H9 (cell line): ENCODE data around the gene MED20. TPM values are rescaled to one million over a fixed set of nuclear protein-coding genes. Genes with fewer than 3 reads are reported as not detected.

ENCODE experiments used
- DNase-seq: peaks from one replicate; pipeline ENCODE4 v3.0.0-alpha.2; 2017
- H2AFZ ChIP-seq: one replicate; pipeline ENCODE4 v1.6.1; 2013; ENCODE audit warnings: mild to moderate bottlenecking, low read length, control low read depth, moderate library complexity
- H2AK5ac ChIP-seq: 2 replicates; pipeline ENCODE4 v1.6.1; 2013; ENCODE audit warnings: low read length, control low read depth, mixed read lengths; ENCODE audit not compliant: insufficient read length
- H2BK120ac ChIP-seq: one replicate; pipeline ENCODE4 v1.6.1; 2013; ENCODE audit warnings: low read depth, mild to moderate bottlenecking, low read length, control low read depth, inconsistent platforms; ENCODE audit not compliant: poor library complexity, severe bottlenecking
- H2BK12ac ChIP-seq: 2 replicates; pipeline ENCODE4 v1.6.1; 2013; ENCODE audit warnings: low read length, control low read depth, mixed read lengths, low read depth; ENCODE audit not compliant: insufficient read length
- H2BK15ac ChIP-seq: 2 replicates; pipeline ENCODE4 v1.6.1; 2013; ENCODE audit warnings: low read depth, low read length, control low read depth
- H2BK20ac ChIP-seq: one replicate; pipeline ENCODE4 v1.6.1; 2013; ENCODE audit warnings: low read depth, mild to moderate bottlenecking, low read length, control low read depth, inconsistent platforms; ENCODE audit not compliant: poor library complexity, severe bottlenecking
- H2BK5ac ChIP-seq: 2 replicates; pipeline ENCODE4 v1.6.1; 2013; ENCODE audit warnings: low read length, control low read depth, mixed read lengths; ENCODE audit not compliant: insufficient read length
- H3K14ac ChIP-seq: 2 replicates; pipeline ENCODE4 v1.6.1; 2013; ENCODE audit warnings: low read length, control low read depth; ENCODE audit not compliant: insufficient read depth
- H3K18ac ChIP-seq: 2 replicates; pipeline ENCODE4 v1.6.1; 2013; ENCODE audit warnings: low read depth, mild to moderate bottlenecking, mixed read lengths, low read length, control low read depth; ENCODE audit not compliant: insufficient read length
- H3K23ac ChIP-seq: 2 replicates; pipeline ENCODE4 v1.6.1; 2013; ENCODE audit warnings: low read length, control low read depth, mixed read lengths, low read depth; ENCODE audit not compliant: insufficient read length
- H3K23me2 ChIP-seq: 2 replicates; pipeline ENCODE4 v1.6.1; 2013; ENCODE audit warnings: low read depth, mild to moderate bottlenecking, mixed read lengths, low read length, control low read depth; ENCODE audit not compliant: insufficient read length, poor library complexity, severe bottlenecking
- H3K27ac ChIP-seq: 2 replicates; pipeline ENCODE4 v1.5.1; 2013; ENCODE audit warnings: low read length, control low read depth, mixed read lengths, low read depth; ENCODE audit not compliant: insufficient read length
- H3K27me3 ChIP-seq: 2 replicates; pipeline ENCODE4 v1.6.1; 2013; ENCODE audit warnings: low read length, control low read depth, inconsistent platforms; ENCODE audit not compliant: insufficient read depth
- H3K4ac ChIP-seq: 2 replicates; pipeline ENCODE4 v1.6.1; 2013; ENCODE audit warnings: low read depth, mild to moderate bottlenecking, control low read depth, inconsistent platforms, low read length, moderate library complexity
- H3K4me1 ChIP-seq: 2 replicates; pipeline ENCODE4 v1.6.1; 2013; ENCODE audit warnings: low read length, control low read depth, inconsistent platforms; ENCODE audit not compliant: insufficient read depth
- H3K4me2 ChIP-seq: 2 replicates; pipeline ENCODE4 v1.6.1; 2013; ENCODE audit warnings: low read length, control low read depth, mixed read lengths; ENCODE audit not compliant: insufficient read length, insufficient read depth
- H3K56ac ChIP-seq: 2 replicates; pipeline ENCODE4 v1.6.1; 2013; ENCODE audit warnings: low read depth, mild to moderate bottlenecking, mixed read lengths, low read length, control low read depth; ENCODE audit not compliant: insufficient read length
- H3K79me1 ChIP-seq: 2 replicates; pipeline ENCODE4 v1.6.1; 2013; ENCODE audit warnings: low read depth, mild to moderate bottlenecking, moderate library complexity, low read length, control low read depth, inconsistent platforms; ENCODE audit not compliant: insufficient read depth, poor library complexity, severe bottlenecking
- H3K79me2 ChIP-seq: 2 replicates; pipeline ENCODE4 v1.6.1; 2013; ENCODE audit warnings: low read length, control low read depth, inconsistent platforms; ENCODE audit not compliant: insufficient read depth
- H3K9ac ChIP-seq: 2 replicates; pipeline ENCODE4 v1.6.1; 2013; ENCODE audit warnings: low read length, control low read depth, mixed read lengths; ENCODE audit not compliant: insufficient read length; ENCODE audit errors: extremely low read depth
- H3K9me3 ChIP-seq: one replicate; pipeline ENCODE4 v1.6.1; 2013; ENCODE audit warnings: low read depth, low read length, inconsistent platforms; ENCODE audit not compliant: control insufficient read depth
- H3T11ph ChIP-seq: one replicate; pipeline ENCODE4 v1.6.1; 2013; ENCODE audit warnings: mild to moderate bottlenecking, low read length, control low read depth, inconsistent platforms
- H4K20me1 ChIP-seq: one replicate; pipeline ENCODE4 v1.6.1; 2013; ENCODE audit not compliant: control insufficient read depth, insufficient read length, insufficient read depth
- H4K5ac ChIP-seq: 2 replicates; pipeline ENCODE4 v1.6.1; 2013; ENCODE audit warnings: low read depth, mild to moderate bottlenecking, mixed read lengths, low read length, control low read depth; ENCODE audit not compliant: insufficient read length
- H4K8ac ChIP-seq: replicated peaks from 2 replicates; pipeline ENCODE4 v1.6.1; 2013; ENCODE audit warnings: low read length, control low read depth, mixed read lengths, low read depth; ENCODE audit not compliant: insufficient read length
- H4K91ac ChIP-seq: 2 replicates; pipeline ENCODE4 v1.6.1; 2013; ENCODE audit warnings: low read depth, mild to moderate bottlenecking, moderate library complexity, mixed read lengths, low read length, control low read depth; ENCODE audit not compliant: insufficient read length
- H3K27ac Mint-ChIP-seq, 3 experiments: 2 replicates in 2 of 3; 3 replicates in 1 of 3; pipeline ENCODE4 v1.8.0; 2020 to 2021; ENCODE audit warnings: mixed read lengths in 3 of 3, mild to moderate bottlenecking in 1 of 3, moderate library complexity in 1 of 3
- H3K27me3 Mint-ChIP-seq: 2 replicates; pipeline ENCODE4 v1.8.0; 2021; ENCODE audit warnings: low read depth, mild to moderate bottlenecking, moderate library complexity, mixed read lengths
- H3K36me3 Mint-ChIP-seq, 3 experiments: 2 replicates in 2 of 3; 3 replicates in 1 of 3; pipeline ENCODE4 v1.8.0; 2020 to 2021; ENCODE audit warnings: low read depth in 3 of 3, mixed read lengths in 3 of 3; ENCODE audit not compliant: insufficient read depth in 1 of 3
- H3K4me1 Mint-ChIP-seq, 2 experiments: 2 replicates each; pipeline ENCODE4 v1.8.0; 2020; ENCODE audit warnings: mixed read lengths in 2 of 2
- H3K4me3 Mint-ChIP-seq, 2 experiments: 2 replicates in 1 of 2; 3 replicates in 1 of 2; pipeline ENCODE4 v1.8.0; 2020 to 2021; ENCODE audit warnings: mild to moderate bottlenecking in 2 of 2, mixed read lengths in 2 of 2, moderate library complexity in 1 of 2
- H3K9me3 Mint-ChIP-seq, 2 experiments: 2 replicates in 1 of 2; 3 replicates in 1 of 2; pipeline ENCODE4 v1.8.0; 2020; ENCODE audit warnings: mild to moderate bottlenecking in 2 of 2, mixed read lengths in 2 of 2, moderate library complexity in 1 of 2
- CTCF ChIP-seq: fragments of 200-600 bp; sonication (generic); conservative IDR thresholded peaks from 3 replicates; pipeline ENCODE4 v1.8.0; 2021; ENCODE audit warnings: antibody characterized with exemption, mild to moderate bottlenecking
- WGBS: extraction: QIAGEN DNeasy Blood & Tissue Kit; methylation state at CpG from one replicate; pipeline ENCODE4 v1.1.7; 2013; ENCODE audit warnings: missing lambda C conversion rate, low lambda C conversion rate, mixed read lengths; ENCODE audit not compliant: insufficient read length; ENCODE audit errors: extremely low coverage; 5-methylcytosine and 5-hydroxymethylcytosine counted together
- total RNA-seq: library from RNA; stranded (reverse); gene quantifications from 2 replicates; pipeline ENCODE4 v1.2.1, GENCODE V29; 2021

MED20 gene
- total RNA-seq, 1 experiment from 2014 or later = 28.9 TPM

GRCh38 chr6:41931792-41932191 lies 10.9 kb upstream of the MED20 start:
- no peak for DNase-seq
- H3K9me3 Mint-ChIP-seq = no peaks in the 10 kb centered on the region
- H3K4me3 Mint-ChIP-seq = no peak overlapping the region
- H3K36me3 Mint-ChIP-seq = peaks cover 48 to 91% (median 72%) of the 10 kb centered on the region in 3 experiments
- H2BK120ac ChIP-seq = no peak overlapping the region
- no peaks in the 10 kb centered on the region for H3K79me2 ChIP-seq
- TF ChIP-seq CTCF = no peak
- no peak overlapping the region for H3K4ac ChIP-seq
- no peak overlapping the region for H2BK15ac ChIP-seq
- H3K56ac ChIP-seq = no peak overlapping the region
- H4K8ac ChIP-seq = no peak overlapping the region
- no peaks in the 10 kb centered on the region; the same call in 1 of the 2 replicates for H3K27me3 Mint-ChIP-seq
- no peak overlapping the region for H2BK12ac ChIP-seq
- H3K27ac Mint-ChIP-seq = no peak overlapping the region
- H3K23me2 ChIP-seq = no peaks in the 10 kb centered on the region
- no peak overlapping the region for H2AFZ ChIP-seq
- no peak overlapping the region for H3K23ac ChIP-seq
- H3K27me3 ChIP-seq = no peaks in the 10 kb centered on the region
- H3K4me2 ChIP-seq = no peak overlapping the region
- H4K5ac ChIP-seq = no peak overlapping the region
- H3K9ac ChIP-seq = no peak overlapping the region
- H2BK5ac ChIP-seq = no peak overlapping the region
- H3K14ac ChIP-seq = no peak overlapping the region
- peaks cover 11% of the 10 kb centered on the region for H3K79me1 ChIP-seq
- H3K9me3 ChIP-seq = no peaks in the 10 kb centered on the region
- no peak overlapping the region for H3K18ac ChIP-seq
- no peaks in the 10 kb centered on the region for H3K4me1 ChIP-seq
- WGBS = no CpG with 5 or more reads among the region's 2 CpGs
- no peak overlapping the region for H2AK5ac ChIP-seq
- no peak overlapping the region for H2BK20ac ChIP-seq
- no peak overlapping the region for H4K91ac ChIP-seq
- no peak overlapping the region for H3K27ac ChIP-seq
- H3K4me1 Mint-ChIP-seq = peaks cover 7 to 8% of the 10 kb centered on the region in 2 experiments
- no peak overlapping the region for H3T11ph ChIP-seq
- peaks cover 3% of the 10 kb centered on the region for H4K20me1 ChIP-seq
